CD4-positive, alpha-beta T cell treated with Interleukin-4 for 4 hours (primary cell): Measurements from ENCODE around the gene ZDHHC19.
"Not testable (repeated sequence)": the region's sequence is repeated elsewhere in the genome, so short reads cannot be mapped to it uniquely, and the experiment has no call there.

ENCODE experiments used
- DNase-seq: peaks from one replicate; pipeline ENCODE4 v3.0.0-alpha.2; 2020

Gene ZDHHC19

GRCh38 chr3:196175116-196175625, 36.0 kb downstream of the ZDHHC19 start:
- DNase-seq, result no peak

DNA sequence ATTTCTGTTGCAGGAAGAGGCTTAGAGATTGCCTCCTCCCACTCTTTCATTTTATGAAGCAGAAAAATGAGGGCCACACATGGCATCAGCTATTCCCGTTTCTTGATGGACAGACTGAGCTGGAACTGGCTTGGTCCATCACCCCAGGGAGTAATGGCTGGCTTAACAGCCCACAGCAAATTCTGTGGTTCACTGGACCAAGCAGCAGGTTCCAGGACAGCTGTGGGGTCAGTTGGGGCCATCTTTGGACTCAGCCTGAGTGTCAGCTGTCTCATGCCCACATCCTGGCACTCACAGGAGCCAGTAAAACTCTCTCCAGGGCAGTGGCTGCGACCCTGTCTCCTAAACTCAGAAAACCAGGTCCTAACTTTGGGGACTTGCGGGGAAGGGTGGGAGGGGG, 36.5 kb downstream of the ZDHHC19 start:
- no peak for DNase-seq

DNA sequence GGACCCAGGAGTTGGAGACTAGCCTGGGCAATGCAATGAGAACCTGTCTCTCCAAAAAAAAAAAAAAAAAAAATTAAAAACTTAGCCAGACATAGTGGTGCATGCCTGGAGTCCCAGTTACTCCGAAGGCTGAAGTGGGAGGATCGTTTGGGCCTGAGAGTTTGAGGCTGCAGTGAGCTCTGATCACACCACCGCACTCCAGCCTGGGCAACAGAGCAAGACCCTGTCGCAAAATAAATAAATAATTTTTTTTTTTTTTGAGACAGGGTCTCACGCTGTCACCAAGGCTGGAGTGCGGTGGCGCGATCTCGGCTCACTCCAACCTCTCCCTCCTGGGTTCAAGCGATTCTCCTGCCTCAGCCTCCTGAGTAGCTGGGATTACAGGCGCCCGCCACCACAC, 40.9 kb downstream of the ZDHHC19 start:
- not testable (repeated sequence) for DNase-seq

GRCh38 chr3:196169836-196170240, 41.4 kb downstream of the ZDHHC19 start:
- no peak for DNase-seq

- DNase-seq, result no peak
Measured at GRCh38 chr3:196168808-196169391, 42.3 kb downstream of the ZDHHC19 start.

GRCh38 chr3:196166741-196167140, 44.5 kb downstream of the ZDHHC19 start:
- DNase-seq, result no peak

- DNase-seq, result no peak
Measured at GRCh38 chr3:196165850-196166249, 45.4 kb downstream of the ZDHHC19 start.

DNA sequence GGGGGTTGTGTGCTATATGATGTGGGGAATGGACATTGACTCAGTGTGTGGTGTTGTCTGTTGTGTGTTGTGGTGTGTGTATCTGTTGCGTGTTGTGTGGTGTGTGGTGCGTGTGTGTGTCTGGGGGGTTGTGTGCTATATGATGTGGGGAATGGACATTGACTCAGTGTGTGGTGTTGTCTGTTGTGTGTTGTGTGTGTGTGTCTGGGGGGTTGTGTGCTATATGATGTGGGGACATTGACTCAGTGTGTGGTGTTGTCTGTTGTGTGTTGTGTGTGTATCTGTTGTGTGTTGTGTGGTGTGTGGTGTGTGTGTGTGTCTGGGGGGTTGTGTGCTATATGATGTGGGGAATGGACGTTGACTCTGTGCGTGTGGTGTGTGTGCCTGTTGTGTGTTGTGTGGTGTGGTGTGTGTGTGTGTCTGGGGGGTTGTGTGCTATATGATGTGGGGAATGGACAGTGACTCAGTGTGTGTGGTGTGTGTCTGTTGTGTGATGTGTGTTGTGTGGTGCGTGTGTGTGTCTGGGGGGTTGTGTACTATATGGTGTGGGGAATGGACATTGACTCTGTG, 46.1 kb downstream of the ZDHHC19 start:
- DNase-seq, result not testable (repeated sequence)

DNA sequence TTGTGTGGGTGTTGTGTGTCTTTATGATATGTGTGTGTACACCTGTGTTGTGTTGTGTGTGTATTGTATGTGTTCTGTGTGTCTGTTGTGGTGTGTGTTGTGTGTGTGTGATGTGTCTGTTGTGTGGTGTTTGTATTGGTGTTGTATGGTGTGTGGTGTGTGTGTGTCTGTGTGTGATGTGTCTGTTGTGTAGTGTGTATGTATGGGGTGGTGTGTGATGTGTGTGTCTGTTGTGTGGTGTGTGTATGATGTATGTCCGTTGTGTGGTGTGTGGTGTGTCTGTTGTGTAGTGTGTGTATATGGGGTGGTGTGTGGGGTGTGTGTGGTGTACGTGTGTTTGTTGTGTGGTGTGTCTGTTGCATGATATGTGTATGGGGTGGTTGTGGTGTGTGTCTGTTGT, 46.6 kb downstream of the ZDHHC19 start:
- DNase-seq, result no peak

DNA sequence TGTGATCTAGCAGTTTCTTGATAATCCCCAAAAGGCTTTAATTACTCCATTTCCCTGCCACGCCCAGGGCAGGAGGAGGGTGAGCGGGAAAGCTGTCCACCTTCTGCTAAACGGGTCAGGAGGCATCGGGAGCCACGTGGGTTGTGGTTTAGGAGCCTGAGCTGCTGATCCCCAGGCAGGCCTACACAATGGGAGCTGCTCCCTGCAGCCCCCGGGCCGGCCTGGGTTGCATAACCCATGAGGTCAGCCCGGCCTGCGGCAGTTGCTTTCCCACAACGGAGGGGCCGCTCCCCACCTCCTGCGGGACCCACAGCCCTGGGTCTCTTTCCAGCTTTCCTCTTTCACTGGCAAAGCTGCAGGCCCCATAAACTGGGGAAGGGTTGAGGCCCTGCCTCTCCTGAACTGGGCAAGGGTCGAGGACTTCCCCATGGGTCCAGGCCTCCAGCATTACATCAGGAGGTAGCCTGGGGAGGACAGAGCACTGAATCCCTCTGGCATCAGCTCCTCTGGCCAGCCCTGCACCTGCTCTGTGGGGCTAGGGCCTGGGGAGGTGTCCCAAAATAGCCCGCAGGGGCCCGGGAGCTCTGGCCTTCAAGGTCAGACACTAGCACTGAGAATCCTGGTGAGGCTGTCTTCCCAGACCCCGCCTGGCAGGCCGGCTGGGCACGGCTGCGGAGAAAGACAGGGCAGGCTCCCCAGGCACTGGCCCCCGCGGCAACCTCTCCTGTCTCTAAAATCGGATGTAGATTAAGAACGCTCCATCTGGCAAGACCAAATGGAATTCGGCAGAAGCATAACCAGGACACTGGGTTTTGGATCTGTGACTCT, 47.3 kb downstream of the ZDHHC19 start:
- no peak for DNase-seq

GRCh38 chr3:196163212-196163611, 48.0 kb downstream of the ZDHHC19 start:
- DNase-seq, result no peak

DNA sequence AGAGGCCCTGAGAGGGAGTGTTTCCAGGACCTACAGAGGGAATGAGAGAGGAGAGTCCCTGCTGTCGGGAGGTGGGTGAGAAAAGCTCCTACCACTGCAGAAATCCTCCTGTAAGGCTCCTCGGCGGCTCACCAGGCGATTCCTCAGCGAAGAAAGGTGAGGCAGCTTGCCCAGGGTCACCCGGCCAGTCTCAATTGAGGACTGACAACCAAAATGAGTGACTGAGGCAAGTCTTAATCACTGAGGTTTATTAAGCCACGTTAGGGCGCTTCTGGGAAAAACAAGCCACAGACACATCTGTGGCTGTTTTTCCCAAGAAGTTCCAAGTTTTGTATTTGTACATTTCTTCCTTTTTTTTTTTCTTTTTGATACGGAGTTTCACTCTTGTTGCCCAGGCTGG, 48.5 kb downstream of the ZDHHC19 start:
- no peak for DNase-seq

GRCh38 chr3:196159952-196160804, 51.0 kb downstream of the ZDHHC19 start:
- peak; percentile 22 for DNase-seq

DNA sequence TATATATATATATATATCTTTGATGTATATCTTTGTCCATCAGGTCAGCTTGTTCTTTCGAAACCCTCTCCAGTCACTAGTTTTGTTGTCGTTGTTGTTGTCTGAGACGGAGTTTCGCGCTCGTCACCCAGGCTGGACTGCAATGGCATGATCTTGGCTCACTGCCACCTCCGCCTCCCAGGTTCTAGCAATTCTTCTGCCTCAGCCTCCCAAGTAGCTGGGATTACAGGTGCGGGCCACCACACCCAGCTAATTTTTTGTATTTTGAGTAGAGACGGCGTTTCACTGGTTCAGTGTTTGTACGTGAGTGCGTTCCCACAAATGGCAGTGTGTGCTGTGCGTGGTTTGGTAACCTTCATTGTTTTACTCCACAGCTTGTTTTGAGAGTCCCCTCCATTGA, 51.7 kb downstream of the ZDHHC19 start:
- no peak for DNase-seq

DNA sequence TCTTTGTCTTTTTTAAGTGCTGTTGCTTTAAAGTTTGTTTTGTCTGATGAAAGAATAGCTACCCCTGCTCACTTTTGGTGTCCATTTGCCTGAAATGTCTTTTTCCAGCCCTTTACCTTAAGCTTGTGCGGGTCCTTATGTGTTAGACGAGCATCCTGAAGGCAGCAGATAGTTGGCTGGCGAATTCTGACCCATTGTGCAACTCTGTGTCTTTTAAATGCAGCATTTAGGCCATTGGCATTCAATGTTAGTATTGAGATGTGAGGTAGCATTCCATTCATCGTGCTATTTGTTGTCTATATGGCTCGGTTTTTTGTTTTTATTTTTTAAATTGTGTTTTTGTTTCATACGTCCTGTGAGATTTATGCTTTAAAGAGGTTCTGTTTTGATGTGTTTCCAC, 55.0 kb downstream of the ZDHHC19 start:
- DNase-seq, result no peak

GRCh38 chr3:196150481-196150880, 60.7 kb downstream of the ZDHHC19 start:
- no peak for DNase-seq

- DNase-seq, result no peak
Measured at GRCh38 chr3:196149831-196150301, 61.3 kb downstream of the ZDHHC19 start.

- DNase-seq, result no peak
Measured at GRCh38 chr3:196149375-196149774, 61.8 kb downstream of the ZDHHC19 start.
